WERI-Rb-1 (cell line): ENCODE results near the gene SOX8.

Source experiments
- DNase-seq: peaks from one replicate; pipeline ENCODE4 v3.0.0-alpha.2; 2020
- H3K27ac ChIP-seq: fragments of 250-450 bp; sonication (Bioruptor Pico); 2 replicates; pipeline ENCODE4 v1.5.1; 2020; ENCODE audit warnings: mild to moderate bottlenecking, moderate library complexity
- H3K27me3 ChIP-seq: fragments of 250-450 bp; sonication (Bioruptor Pico); 2 replicates; pipeline ENCODE4 v1.5.1; 2021; ENCODE audit warnings: mild to moderate bottlenecking, low read depth, moderate library complexity; ENCODE audit not compliant: insufficient read depth, severe bottlenecking
- H3K36me3 ChIP-seq: fragments of 250-450 bp; sonication (Bioruptor Pico); 2 replicates; pipeline ENCODE4 v1.5.1; 2020; ENCODE audit warnings: mild to moderate bottlenecking, moderate library complexity
- H3K4me3 ChIP-seq: 2 replicates; pipeline ENCODE4 v1.5.1; 2011; ENCODE audit warnings: low read depth, mild to moderate bottlenecking, control low read depth, low read length
- H3K9me3 ChIP-seq: fragments of 250-450 bp; sonication (Bioruptor Pico); 2 replicates; pipeline ENCODE4 v1.5.1; 2021; ENCODE audit warnings: mild to moderate bottlenecking, moderate library complexity; ENCODE audit not compliant: severe bottlenecking
- CTCF ChIP-seq: IDR thresholded peaks from 2 replicates; pipeline ENCODE4 v1.5.1; 2011; ENCODE audit warnings: low read depth, mild to moderate bottlenecking, control low read depth, inconsistent platforms, low read length

The SOX8 gene

GRCh38 chr16:979859-980594 is 1.5 kb upstream of the SOX8 start:
- peaks cover 13% of the 10 kb centered on the region for H3K27me3 ChIP-seq
- TF ChIP-seq CTCF: no peak
- H3K27ac ChIP-seq: no peak overlapping the region
- DNase-seq: no peak
- H3K36me3 ChIP-seq: no peaks in the 10 kb centered on the region
- H3K4me3 ChIP-seq: peak overlapping the region; percentile 66
- H3K9me3 ChIP-seq: no peaks in the 10 kb centered on the region

GRCh38 chr16:980595-980854 is 1.0 kb upstream of the SOX8 start:
- H3K4me3 ChIP-seq: peak overlapping the region; percentile 66
- H3K27ac ChIP-seq: no peak overlapping the region
- H3K36me3 ChIP-seq: no peaks in the 10 kb centered on the region
- peaks cover 13% of the 10 kb centered on the region for H3K27me3 ChIP-seq
- no peaks in the 10 kb centered on the region for H3K9me3 ChIP-seq
- TF ChIP-seq CTCF: no peak
- no peak for DNase-seq

DNA sequence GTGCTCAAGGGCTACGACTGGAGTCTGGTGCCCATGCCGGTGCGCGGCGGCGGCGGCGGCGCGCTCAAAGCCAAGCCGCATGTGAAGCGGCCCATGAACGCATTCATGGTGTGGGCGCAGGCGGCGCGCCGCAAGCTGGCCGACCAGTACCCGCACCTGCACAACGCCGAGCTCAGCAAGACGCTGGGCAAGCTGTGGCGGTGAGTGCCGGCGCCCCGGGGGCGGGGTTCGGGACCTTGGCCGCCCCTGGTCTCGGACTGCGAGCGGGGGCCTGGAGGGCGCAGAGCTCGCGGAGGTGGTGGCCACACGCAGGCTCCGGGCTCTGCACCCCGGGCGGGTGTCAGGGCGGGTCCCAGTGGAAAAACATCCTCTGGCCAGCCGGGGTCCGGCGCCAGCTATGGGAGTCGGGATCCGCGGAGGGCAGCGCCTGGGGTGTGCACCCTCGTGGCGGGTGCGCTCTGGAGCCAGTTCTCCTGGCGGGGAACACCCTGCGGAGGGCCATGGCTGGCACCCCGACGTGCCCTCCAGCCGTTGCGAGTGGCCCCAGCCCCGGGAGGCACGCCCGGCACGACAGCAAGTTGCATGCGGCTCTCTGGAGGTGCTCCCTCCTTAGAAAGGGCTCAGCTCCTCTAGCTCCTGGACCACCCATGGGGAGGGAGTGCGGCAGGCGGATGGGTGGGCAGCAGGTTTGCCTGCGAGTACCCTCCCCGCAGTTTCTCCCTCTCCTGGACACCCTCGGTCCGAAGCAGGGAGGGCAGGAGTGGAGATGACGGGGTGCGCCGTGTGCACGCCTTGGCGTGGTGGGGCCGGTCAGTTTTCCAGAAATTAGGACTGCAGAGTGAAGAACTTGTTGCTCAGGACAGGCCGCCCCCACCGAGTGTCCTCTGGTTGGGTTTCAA is 824 bp downstream of the SOX8 start:
- DNase-seq: peak; percentile 34
- no peaks in the 10 kb centered on the region for H3K9me3 ChIP-seq
- no peaks in the 10 kb centered on the region for H3K36me3 ChIP-seq
- H3K4me3 ChIP-seq: peak overlapping the region; percentile 39
- H3K27me3 ChIP-seq: peaks cover 13% of the 10 kb centered on the region
- TF ChIP-seq CTCF: no peak
- no peak overlapping the region for H3K27ac ChIP-seq

- peaks cover 13% of the 10 kb centered on the region for H3K27me3 ChIP-seq
Observed at GRCh38 chr16:983044-984030, 1.8 kb downstream of the SOX8 start.

More at GRCh38 chr16:983044-984030, 1.8 kb downstream of the SOX8 start:
- no peaks in the 10 kb centered on the region for H3K36me3 ChIP-seq
- DNase-seq: no peak
- H3K27ac ChIP-seq: no peak overlapping the region
- no peak overlapping the region for H3K4me3 ChIP-seq
- H3K9me3 ChIP-seq: no peaks in the 10 kb centered on the region
- TF ChIP-seq CTCF: no peak
